ENCODE measurements around the gene MYG1.

Gene MYG1, protein sequence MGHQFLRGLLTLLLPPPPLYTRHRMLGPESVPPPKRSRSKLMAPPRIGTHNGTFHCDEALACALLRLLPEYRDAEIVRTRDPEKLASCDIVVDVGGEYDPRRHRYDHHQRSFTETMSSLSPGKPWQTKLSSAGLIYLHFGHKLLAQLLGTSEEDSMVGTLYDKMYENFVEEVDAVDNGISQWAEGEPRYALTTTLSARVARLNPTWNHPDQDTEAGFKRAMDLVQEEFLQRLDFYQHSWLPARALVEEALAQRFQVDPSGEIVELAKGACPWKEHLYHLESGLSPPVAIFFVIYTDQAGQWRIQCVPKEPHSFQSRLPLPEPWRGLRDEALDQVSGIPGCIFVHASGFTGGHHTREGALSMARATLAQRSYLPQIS

DNA sequence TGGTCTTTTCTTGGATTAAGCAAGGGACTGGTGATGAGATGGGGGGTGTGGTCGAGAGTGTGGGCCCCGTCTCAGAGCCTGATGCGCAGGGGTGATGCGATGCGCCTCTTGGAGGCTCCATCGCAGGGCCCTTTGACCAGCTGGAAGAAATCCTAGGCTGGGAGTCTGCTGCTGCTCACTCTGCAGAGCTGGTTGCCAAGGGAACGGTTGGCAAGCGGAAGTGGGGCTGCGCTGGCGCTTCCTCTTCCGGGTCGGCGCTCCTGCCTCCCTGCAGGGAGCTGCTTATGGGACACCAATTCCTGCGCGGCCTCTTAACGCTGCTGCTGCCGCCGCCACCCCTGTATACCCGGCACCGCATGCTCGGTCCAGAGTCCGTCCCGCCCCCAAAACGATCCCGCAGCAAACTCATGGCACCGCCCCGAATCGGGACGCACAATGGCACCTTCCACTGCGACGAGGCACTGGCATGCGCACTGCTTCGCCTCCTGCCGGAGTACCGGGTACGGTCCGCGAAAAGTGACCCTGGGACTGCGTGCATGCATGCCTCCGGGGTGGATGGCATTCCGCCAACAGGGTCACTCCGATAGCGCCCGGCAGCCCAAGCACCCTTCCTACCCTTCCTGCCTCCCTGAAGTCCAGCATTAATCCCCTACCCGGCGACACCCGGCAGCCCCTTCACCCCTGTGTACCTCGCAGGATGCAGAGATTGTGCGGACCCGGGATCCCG lies at the start of gene MYG1:
MYG1 (plus strand) TSS at position 242 of the 727 bp plus-strand sequence; CDS start at position 285, 43 bp downstream.
- no peak for TF ChIP-seq GATA2 (IDR thresholded peaks at IDR 0.05; ENCODE audit: low read depth, low read length)
- no peak for TF ChIP-seq GATA3 (IDR thresholded peaks at IDR 0.05; ENCODE audit: low read depth, low read length)

DNA sequence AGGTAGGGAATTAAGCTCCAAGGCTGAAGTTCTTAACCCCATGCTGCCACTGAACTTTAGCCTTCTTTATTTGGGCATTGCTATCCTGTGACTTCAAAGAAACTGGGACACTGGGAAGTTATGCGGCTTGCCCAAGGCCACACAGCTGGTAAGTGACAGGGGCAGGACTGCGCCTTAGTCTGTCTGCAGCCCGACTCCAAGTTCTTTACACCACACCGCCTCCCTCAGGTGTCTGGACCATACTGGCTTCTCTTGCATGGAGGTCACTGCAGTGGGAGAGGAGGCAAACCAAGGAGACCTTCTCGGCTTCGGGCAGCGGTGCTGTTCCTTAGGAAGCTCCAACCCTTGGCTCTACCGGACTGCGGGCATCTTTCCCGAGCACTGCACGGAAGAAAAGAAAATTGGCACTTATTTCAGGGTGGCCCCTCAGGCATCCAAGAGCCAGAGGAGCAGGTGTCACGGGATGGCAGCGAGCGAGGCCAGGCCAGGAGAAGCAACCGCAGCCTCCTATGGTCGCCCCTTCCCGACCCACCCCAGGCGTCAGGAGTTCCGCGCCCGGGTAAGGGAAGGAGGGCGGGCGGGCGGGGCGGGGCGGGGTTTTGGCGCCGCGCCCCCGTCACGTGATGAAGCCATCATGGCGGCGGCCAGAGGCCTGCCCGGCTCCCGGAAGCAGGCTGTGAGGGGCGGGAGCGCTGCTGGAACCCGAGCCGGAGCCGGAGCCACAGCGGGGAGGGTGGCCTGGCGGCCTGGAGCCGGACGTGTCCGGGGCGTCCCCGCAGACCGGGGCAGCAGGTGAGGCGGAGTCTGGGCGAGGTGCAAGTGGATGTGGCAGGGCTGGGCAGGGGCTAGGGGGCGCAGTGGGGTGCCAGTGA lies 47.8 kb upstream of the MYG1 start:
- TF ChIP-seq GATA3 (IDR thresholded peaks at IDR 0.05; ENCODE audit: low read depth, low read length) (no peak), GATA2 (IDR thresholded peaks at IDR 0.05; ENCODE audit: low read depth, low read length) (no peak)

- no peak for TF ChIP-seq GATA2 (IDR thresholded peaks at IDR 0.05; ENCODE audit: low read depth, low read length)
Measured at GRCh38 chr12:53252349-53252916, 47.1 kb upstream of the MYG1 start.

- TF ChIP-seq GATA2 (IDR thresholded peaks at IDR 0.05; ENCODE audit: low read depth, low read length): no peak
Measured at GRCh38 chr12:53253298-53253697, 46.2 kb upstream of the MYG1 start.

DNA sequence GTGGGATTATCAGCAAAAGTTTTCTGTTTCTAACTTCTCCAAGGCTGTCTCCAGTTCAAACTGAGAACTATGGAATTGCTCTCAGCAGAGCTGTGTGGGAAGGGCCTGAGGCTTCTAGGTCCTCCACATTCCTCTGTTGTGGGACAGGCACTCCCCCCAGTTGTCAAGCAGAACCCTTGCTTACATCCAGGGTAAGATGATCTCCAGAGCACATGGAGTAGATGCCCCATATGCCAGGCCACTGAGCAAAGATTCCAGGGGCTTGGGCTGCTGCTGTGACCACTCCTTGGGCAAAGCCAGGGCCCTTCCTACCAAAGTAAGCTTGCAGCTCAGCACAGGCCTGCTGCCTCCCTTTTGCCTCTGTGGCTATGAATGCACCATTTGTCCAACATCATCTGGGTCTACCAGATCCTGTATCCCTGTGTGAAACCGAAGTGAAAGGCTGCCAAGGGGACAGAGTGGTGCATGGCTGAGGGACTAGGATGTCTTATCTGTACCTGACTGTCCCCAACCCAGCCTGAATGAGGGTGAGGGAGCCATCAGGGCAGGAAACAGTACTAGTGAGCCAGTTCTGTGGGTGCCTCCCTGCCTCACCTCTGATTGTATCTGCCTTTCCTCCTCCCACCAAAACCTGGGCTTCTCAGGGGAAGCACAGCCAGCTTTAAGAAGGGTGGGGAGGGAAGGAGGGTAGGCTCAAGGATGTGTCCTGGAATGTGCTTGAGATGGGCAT lies 44.5 kb upstream of the MYG1 start:
- TF ChIP-seq GATA2 (IDR thresholded peaks at IDR 0.05; ENCODE audit: low read depth, low read length) (no peak), GATA3 (IDR thresholded peaks at IDR 0.05; ENCODE audit: low read depth, low read length) (no peak)

DNA sequence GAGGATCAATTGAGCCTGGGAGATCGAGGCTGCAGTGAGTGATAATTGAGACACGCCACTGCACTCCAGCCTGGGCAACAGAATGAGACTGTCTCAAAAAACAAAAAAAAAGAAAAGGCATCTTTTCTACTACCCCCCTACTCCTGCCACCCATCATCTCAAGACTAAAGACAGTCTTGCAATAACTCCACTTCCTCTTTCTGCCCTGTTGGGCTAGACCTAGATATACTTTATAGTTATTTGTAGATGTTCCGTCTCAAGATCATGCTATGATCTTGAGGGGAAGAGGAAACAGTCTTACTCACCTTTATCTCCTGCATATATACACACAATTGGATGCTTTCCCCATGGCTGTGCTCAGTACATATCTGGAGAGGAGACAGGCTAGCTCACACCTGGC lies 43.5 kb upstream of the MYG1 start:
- TF ChIP-seq GATA3 (IDR thresholded peaks at IDR 0.05; ENCODE audit: low read depth, low read length) (no peak), GATA2 (IDR thresholded peaks at IDR 0.05; ENCODE audit: low read depth, low read length) (no peak)

DNA sequence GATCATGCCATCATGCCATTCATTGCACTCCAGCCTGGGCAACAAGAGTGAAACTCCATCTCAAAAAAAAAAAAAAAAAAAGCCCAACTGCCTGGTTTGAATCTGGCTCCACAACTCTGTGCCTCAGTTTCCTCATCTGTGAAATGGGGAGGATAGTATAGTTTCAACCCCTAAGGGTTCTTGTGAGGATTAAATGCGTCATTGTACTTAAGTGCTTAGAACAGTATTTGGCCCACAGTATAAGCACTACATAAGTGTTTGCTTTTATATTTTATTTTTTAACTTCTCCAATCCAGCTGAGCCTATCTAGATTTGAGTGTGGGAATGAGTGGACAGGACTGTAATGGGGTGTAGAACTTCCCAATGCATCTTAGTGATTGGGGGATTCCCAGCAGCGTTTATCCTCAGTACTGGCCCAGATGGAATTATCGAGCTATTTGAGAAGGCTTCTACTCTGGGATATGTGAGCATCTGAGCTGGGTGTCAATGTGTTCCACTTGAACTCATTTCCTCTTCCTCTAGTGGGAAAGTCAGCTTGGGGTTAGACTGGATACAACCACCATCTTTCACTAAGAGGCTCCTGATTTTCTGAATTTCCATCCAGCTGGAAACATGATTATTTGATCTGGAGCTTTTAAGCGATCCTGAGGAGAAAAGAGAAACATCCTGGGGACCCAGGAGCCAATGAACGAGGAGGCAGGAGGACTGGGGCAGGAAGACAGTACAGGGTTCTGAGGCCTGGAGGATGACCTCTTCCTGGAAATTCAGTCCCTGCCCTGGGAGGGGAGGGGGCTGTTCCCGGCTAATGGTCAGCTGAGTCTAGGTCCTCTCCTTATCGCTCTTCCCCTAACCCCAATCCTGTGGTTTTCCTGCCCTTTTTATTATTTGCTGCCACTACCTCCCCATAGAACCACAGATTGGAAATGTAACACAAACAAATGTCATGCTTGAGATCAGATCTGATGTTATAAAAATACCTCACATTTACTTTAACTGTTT lies 40.7 kb upstream of the MYG1 start:
- TF ChIP-seq GATA2 (IDR thresholded peaks at IDR 0.05; ENCODE audit: low read depth, low read length) (no peak), GATA3 (IDR thresholded peaks at IDR 0.05; ENCODE audit: low read depth, low read length) (no peak)

- no peak for TF ChIP-seq GATA2 (IDR thresholded peaks at IDR 0.05; ENCODE audit: low read depth, low read length)
- TF ChIP-seq GATA3 (IDR thresholded peaks at IDR 0.05; ENCODE audit: low read depth, low read length): no peak
Measured at GRCh38 chr12:53259891-53260290, 39.6 kb upstream of the MYG1 start.

DNA sequence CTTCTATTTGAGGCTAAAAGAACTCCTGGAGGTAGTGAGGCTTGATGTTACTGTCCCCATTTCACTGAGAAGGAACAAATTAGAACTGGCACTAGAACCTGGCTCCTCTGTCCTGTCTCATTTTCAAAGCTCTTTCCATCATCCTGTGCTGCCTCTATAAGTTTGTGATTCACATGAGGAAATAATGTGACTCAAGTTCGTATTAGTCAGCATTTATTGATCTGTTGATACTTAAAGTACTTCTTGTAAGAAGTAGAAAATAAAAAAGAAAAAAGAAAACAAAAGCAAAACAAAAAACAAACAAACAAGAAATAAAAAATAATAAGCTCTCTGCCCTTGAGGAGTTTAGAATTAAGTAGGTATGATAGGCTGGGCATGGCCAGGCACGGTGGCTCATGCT lies 33.7 kb upstream of the MYG1 start:
- TF ChIP-seq GATA2 (IDR thresholded peaks at IDR 0.05; ENCODE audit: low read depth, low read length) (no peak), GATA3 (IDR thresholded peaks at IDR 0.05; ENCODE audit: low read depth, low read length) (no peak)

DNA sequence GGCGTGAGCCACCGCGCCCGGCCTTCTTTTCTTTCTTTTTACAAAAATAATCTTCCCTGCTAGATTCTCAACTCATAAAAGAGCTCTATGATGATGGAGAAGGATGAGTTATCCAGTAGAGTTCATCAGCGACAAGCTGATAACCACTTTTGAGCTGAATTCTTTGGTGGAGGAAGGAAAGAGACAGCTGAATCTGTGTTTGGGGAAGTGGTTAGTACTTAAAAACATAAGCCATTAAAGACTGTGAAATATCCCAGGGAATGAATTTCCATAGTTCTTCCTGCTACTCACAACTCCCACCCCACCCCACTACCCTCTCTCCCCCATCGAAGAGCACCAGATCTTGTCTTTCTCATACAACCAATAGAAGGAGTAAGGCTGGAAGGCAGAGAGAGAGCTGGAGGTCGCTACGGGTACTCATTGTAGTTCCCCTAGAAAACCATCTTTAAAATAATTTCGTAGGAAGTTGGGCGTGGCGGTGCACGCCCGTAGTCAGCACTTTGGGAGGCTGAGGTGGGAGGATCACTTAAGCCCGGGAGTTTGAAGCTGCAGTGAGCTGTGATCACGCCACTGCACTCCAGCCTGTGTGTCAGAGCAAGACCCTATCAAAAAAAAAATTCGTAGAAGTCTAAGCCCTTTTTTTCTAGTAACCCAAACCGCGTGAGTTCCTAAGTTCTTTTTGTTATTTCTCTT lies 32.0 kb upstream of the MYG1 start:
- TF ChIP-seq GATA2 (IDR thresholded peaks at IDR 0.05; ENCODE audit: low read depth, low read length) (no peak), GATA3 (IDR thresholded peaks at IDR 0.05; ENCODE audit: low read depth, low read length) (no peak)

GRCh38 chr12:53267999-53268629 lies 31.4 kb upstream of the MYG1 start, which contains the start of gene ESPL1:
TSS of gene ESPL1 (plus strand) at chr12:53268299. CDS start at chr12:53268767, 468 bp downstream.
- TF ChIP-seq GATA3 (IDR thresholded peaks at IDR 0.05; ENCODE audit: low read depth, low read length) (no peak), GATA2 (IDR thresholded peaks at IDR 0.05; ENCODE audit: low read depth, low read length) (no peak)
